K562 (cell line): ENCODE results near the gene GJB6. TPM values are rescaled to one million over a fixed set of nuclear protein-coding genes. Genes with fewer than 3 reads are reported as not detected.

Source experiments
- ATAC-seq: fragments of 200-7000 bp; cut with Tn5 transposase; 3 replicates; pipeline ENCODE4 v1.9.1; 2020; ENCODE audit warnings: moderate library complexity
- BruUV-seq: library from RNA; stranded (reverse); fragments of 400-500 nt; replicated peaks from 2 replicates; lab custom pipeline; 2021; lab: Mats Ljungman, UMichigan
- CTCF ChIA-PET: fragments of 300-600 bp; formaldehyde crosslinking; extraction: SDS; loops from one replicate; lab custom pipeline; 2021; ENCODE audit warnings: low intra/inter-chr PET ratio; lab: Yijun Ruan, JAX
- POLR2A ChIA-PET: fragments of 300-600, 350-650 bp; sonication (Branson Sonifier 250); formaldehyde crosslinking; extraction: SDS; loops from one replicate; lab custom pipeline; 2021; ENCODE audit warnings: antibody characterized with exemption, inconsistent platforms; lab: Yijun Ruan, JAX
- DNase-seq, 4 experiments: peaks; one replicate each; pipeline versions ENCODE4 v3.0.0 to v3.0.0-alpha.2; 2011 to 2018; ENCODE audit warnings: low spot score in 3 of 4, mixed read lengths in 3 of 4; ENCODE audit errors: extremely low read depth in 1 of 4
- FAIRE-seq: peaks from 2 replicates; lab custom pipeline; 2011; peaks lifted over from hg19 to GRCh38; lab: Jason Lieb, UNC
- H2AFZ ChIP-seq: 2 replicates; pipeline ENCODE4 v1.6.0; 2011; ENCODE audit warnings: low read depth, low read length, control low read depth, inconsistent platforms
- H3K27ac ChIP-seq: fragments of 200-600 bp; 3 replicates; pipeline ENCODE4 v1.8.0; 2011; ENCODE audit warnings: low read depth, mild to moderate bottlenecking, control low read depth, inconsistent platforms, low read length, moderate library complexity, mixed read lengths; ENCODE audit errors: extremely low read depth
- H3K27me3 ChIP-seq, 2 experiments: fragments of 300-600 bp in 1 of 2; 2 replicates in 1 of 2; 3 replicates in 1 of 2; pipeline versions ENCODE4 v1.6.0 to v1.8.0; 2011; ENCODE audit warnings: inconsistent platforms in 2 of 2, low read length in 2 of 2, mild to moderate bottlenecking in 1 of 2, mixed read lengths in 1 of 2, moderate library complexity in 1 of 2; ENCODE audit not compliant: control insufficient read depth in 2 of 2, insufficient read depth in 2 of 2
- H3K36me3 ChIP-seq: fragments of 300-600 bp; 3 replicates; pipeline ENCODE4 v1.8.0; 2011; ENCODE audit warnings: mild to moderate bottlenecking, low read length, inconsistent platforms; ENCODE audit not compliant: control insufficient read depth, insufficient read depth
- H3K4me1 ChIP-seq, 2 experiments: fragments of 200-600 bp in 1 of 2; replicated peaks in 1 of 2; 2 replicates in 1 of 2; 3 replicates in 1 of 2; pipeline versions ENCODE4 v1.5.1 to v1.8.0; 2011; ENCODE audit warnings: inconsistent platforms in 2 of 2, low read length in 2 of 2, mild to moderate bottlenecking in 1 of 2, mixed read lengths in 1 of 2, moderate library complexity in 1 of 2; ENCODE audit not compliant: control insufficient read depth in 2 of 2, insufficient read depth in 2 of 2
- H3K4me2 ChIP-seq: 2 replicates; pipeline ENCODE4 v1.6.1; 2011; ENCODE audit warnings: low read length, control low read depth, inconsistent platforms, mixed read lengths; ENCODE audit not compliant: insufficient read depth
- H3K4me3 ChIP-seq: fragments of 200-600 bp; sonication (generic), shearing (Covaris generic); 2 replicates; pipeline ENCODE4 v1.5.1; 2016; ENCODE audit warnings: control low read depth, inconsistent platforms
- H3K79me2 ChIP-seq: fragments of 200-600 bp; 3 replicates; pipeline ENCODE4 v1.8.0; 2011; ENCODE audit warnings: low read length, inconsistent platforms; ENCODE audit not compliant: control insufficient read depth, insufficient read depth
- H3K9ac ChIP-seq, 2 experiments: 2 replicates each; pipeline versions ENCODE4 v1.6.0 to v1.6.1; 2011; ENCODE audit warnings: low read depth in 2 of 2, low read length in 2 of 2, control low read depth in 1 of 2, inconsistent platforms in 1 of 2, mild to moderate bottlenecking in 1 of 2, mixed read lengths in 1 of 2; ENCODE audit not compliant: insufficient read depth in 1 of 2
- H3K9me1 ChIP-seq: one replicate; pipeline ENCODE4 v1.6.0; 2011; ENCODE audit warnings: inconsistent platforms, mild to moderate bottlenecking, low read length, moderate library complexity; ENCODE audit not compliant: control insufficient read depth, insufficient read depth
- H3K9me3 ChIP-seq: replicated peaks from 2 replicates; pipeline ENCODE4 v1.5.1; 2011; ENCODE audit warnings: low read depth, low read length, inconsistent platforms; ENCODE audit not compliant: control insufficient read depth, insufficient read depth
- H4K20me1 ChIP-seq: replicated peaks from 2 replicates; pipeline ENCODE4 v1.6.1; 2011; ENCODE audit warnings: low read length, inconsistent platforms, mixed read lengths; ENCODE audit not compliant: control insufficient read depth, insufficient read depth
- FOXO4 ChIP-seq: fragments of 450-650 bp; formaldehyde crosslinking; IDR thresholded peaks from 2 replicates; pipeline ENCODE4 v1.4.0; 2020; ENCODE audit warnings: mild to moderate bottlenecking, moderate library complexity
- HNRNPLL ChIP-seq: fragments of 200-400 bp; formaldehyde crosslinking; IDR thresholded peaks from 2 replicates; pipeline ENCODE4 v1.6.1; 2017; ENCODE audit warnings: low read length, low read depth, mild to moderate bottlenecking; ENCODE audit not compliant: poor library complexity, severe bottlenecking
- KDM4B ChIP-seq, 2 experiments: fragments of 450-650 bp in 1 of 2; sonication (generic) in 1 of 2; IDR thresholded peaks; 2 replicates each; pipeline ENCODE4 v1.6.1; 2016 to 2017; ENCODE audit warnings: borderline replicate concordance in 2 of 2, antibody characterized with exemption in 1 of 2, low read depth in 1 of 2, mild to moderate bottlenecking in 1 of 2
- MTF1 ChIP-seq: fragments of 250-450 bp; sonication (Bioruptor Pico); IDR thresholded peaks from 2 replicates; pipeline ENCODE4 v1.9.0; 2021; ENCODE audit warnings: moderate library complexity, mild to moderate bottlenecking, inconsistent platforms, borderline replicate concordance
- NONO ChIP-seq, 2 experiments: fragments of 200-400 bp in 1 of 2; fragments of 450-650 bp in 1 of 2; formaldehyde crosslinking in 1 of 2; IDR thresholded peaks; 2 replicates each; pipeline ENCODE4 v1.6.1; 2017; ENCODE audit warnings: low read depth in 2 of 2, mild to moderate bottlenecking in 2 of 2, moderate library complexity in 2 of 2, low read length in 1 of 2
- RBM14 ChIP-seq: fragments of 200-400 bp; formaldehyde crosslinking; IDR thresholded peaks from 2 replicates; pipeline ENCODE4 v1.6.1; 2018; ENCODE audit warnings: low read depth, mild to moderate bottlenecking, low read length, moderate library complexity, borderline replicate concordance; ENCODE audit not compliant: insufficient read depth
- RBM15 ChIP-seq: fragments of 200-400 bp; formaldehyde crosslinking; IDR thresholded peaks from 2 replicates; pipeline ENCODE4 v1.6.1; 2018; ENCODE audit warnings: mild to moderate bottlenecking, low read length, moderate library complexity; ENCODE audit not compliant: insufficient read depth
- TBP ChIP-seq: optimal IDR thresholded peaks from 2 replicates; pipeline ENCODE3; 2011; ENCODE audit warnings: low read depth, low read length, improper control_type of control experiment
- TEAD4 ChIP-seq, 2 experiments: sonication (generic) in 1 of 2; formaldehyde crosslinking in 1 of 2; IDR thresholded peaks; 2 replicates each; pipeline versions ENCODE4 v1.6.1 to v1.8.0; 2012 to 2022; ENCODE audit warnings: borderline replicate concordance in 1 of 2, inconsistent platforms in 1 of 2, low read length in 1 of 2, mild to moderate bottlenecking in 1 of 2, missing genetic modification reagents in 1 of 2
- ZBTB9 ChIP-seq: fragments of 450-650 bp; formaldehyde crosslinking; IDR thresholded peaks from 2 replicates; pipeline ENCODE4 v1.4.0; 2020; ENCODE audit warnings: mild to moderate bottlenecking, moderate library complexity
- ZNF583 ChIP-seq: fragments of 250-450 bp; sonication (Bioruptor Pico); IDR thresholded peaks from 2 replicates; pipeline ENCODE4 v1.4.0; 2020
- WGBS: fragments of 100-300 bp; shearing (Covaris generic); methylation state at CpG from one replicate; pipeline ENCODE4 v1.1.6; 2016; ENCODE audit warnings: low coverage, mixed read lengths; ENCODE audit not compliant: insufficient coverage; ENCODE audit errors: missing lambda C conversion rate; 5-methylcytosine and 5-hydroxymethylcytosine counted together
- in situ Hi-C: fragments of 300-500 bp; cut with MboI; formaldehyde crosslinking; loops from 4 replicates; pipeline ENCODE4 v1.15.0; 2018; ENCODE audit warnings: inconsistent platforms, mixed read lengths
- intact Hi-C: fragments of 100-400 bp; cut with micrococcal nuclease; formaldehyde crosslinking; loops from 2 replicates; pipeline ENCODE4 v1.14.2; 2022
- polyA plus RNA-seq, 8 experiments: library from polyadenylated mRNA; depleted of rRNA in 4 of 8; stranded (reverse) in 5 of 8; unstranded in 3 of 8; fragments of >200 nt; fragmentation: Nextera tagmentation in 2 of 8; fragmentation: Illumina TruSeq in 1 of 8; extraction: Ambion mirVana in 2 of 8; extraction: Trizol in 1 of 8; gene quantifications; 2 replicates each; pipeline versions ENCODE4 v1.2.1 to v1.2.3, GENCODE V29; 2011 to 2014; ENCODE audit warnings: inconsistent platforms in 1 of 8, missing spikeins in 1 of 8
- total RNA-seq, 7 experiments: library from RNA; depleted of rRNA in 6 of 7; stranded (reverse); fragments of >200 nt in 6 of 7; fragmentation: Illumina TruSeq in 2 of 7; extraction: Trizol in 2 of 7; gene quantifications; 2 replicates each; pipeline versions ENCODE4 v1.2.1 to v1.2.3, GENCODE V29; 2011 to 2021; ENCODE audit warnings: low replicate concordance in 1 of 7

Gene GJB6
- total and polyA plus RNA-seq, 9 of the 15 experiments (the other 6 are each of a cell fraction or from before 2014, with no cell fraction given) = not detected

- ChIA-PET CTCF (no interaction called here), POLR2A (no interaction called here)
- DNase-seq = no peak
- H3K9me3 ChIP-seq = no peaks in the 10 kb centered on the region
- no peaks in the 10 kb centered on the region for H3K4me1 ChIP-seq
- in situ Hi-C loops = no loop called here
- no peaks in the 10 kb centered on the region for H3K36me3 ChIP-seq
- no peak for FAIRE-seq
- no peaks in the 10 kb centered on the region for H3K79me2 ChIP-seq
- no peaks in the 10 kb centered on the region for H3K9me1 ChIP-seq
- TF ChIP-seq RBM14 = no peak
- TF ChIP-seq TBP = no peak
- no peak for TF ChIP-seq NONO (IDR thresholded peaks at IDR 0.05; ENCODE audit: low read depth in 2 of 2, low read length in 1 of 2)
- no peak for TF ChIP-seq KDM4B (IDR thresholded peaks at IDR 0.05; ENCODE audit: borderline replicate concordance in 2 of 2, low read depth in 1 of 2)
- H3K9ac ChIP-seq = no peak overlapping the region
- H3K4me3 ChIP-seq = no peak overlapping the region
- peaks cover 0 to 20% of the 10 kb centered on the region in 2 experiments; a peak in 3 of 5 replicates for H3K27me3 ChIP-seq
- no peak overlapping the region for H3K27ac ChIP-seq
- no peak overlapping the region for H2AFZ ChIP-seq
- BruUV-seq = no TSS peak
- intact Hi-C loops = no loop called here
- ATAC-seq = no peak
- WGBS = 4% methylated on average over 5 of the region's 5 CpGs
- no peaks in the 10 kb centered on the region; the same call in 1 of the 2 replicates for H4K20me1 ChIP-seq
- no peak overlapping the region for H3K4me2 ChIP-seq
Observed at GRCh38 chr13:20249913-20250312, 17.8 kb upstream of the GJB6 start.

- ChIA-PET CTCF (no interaction called here), POLR2A (no interaction called here)
- Histone ChIP-seq H3K9me3 (no peaks in the 10 kb centered on the region), H3K27ac (no peak overlapping the region), H3K36me3 (no peaks in the 10 kb centered on the region), H3K4me2 (no peak overlapping the region), H3K4me1 (no peaks in the 10 kb centered on the region), H3K27me3 (peaks cover 0 to 20% of the 10 kb centered on the region in 2 experiments; a peak in 3 of 5 replicates), H4K20me1 (no peaks in the 10 kb centered on the region; the same call in 1 of the 2 replicates), H3K4me3 (no peak overlapping the region), H3K79me2 (no peaks in the 10 kb centered on the region), H3K9ac (no peak overlapping the region), H2AFZ (no peak overlapping the region), H3K9me1 (no peaks in the 10 kb centered on the region)
- ATAC-seq = no peak
- DNase-seq = no peak
- under 1% methylated on average over 8 of the region's 10 CpGs for WGBS
- intact Hi-C loops = no loop called here
- in situ Hi-C loops = no loop called here
- no peak for FAIRE-seq
- TF ChIP-seq ZBTB9 (CRISPR knock-in tag) (no peak), TEAD4 (IDR thresholded peaks at IDR 0.05; ENCODE audit: low read length) (no peak), TEAD4 (CRISPR knock-in tag; IDR thresholded peaks at IDR 0.05; ENCODE audit: borderline replicate concordance) (no peak), MTF1 (CRISPR knock-in tag) (no peak), FOXO4 (CRISPR knock-in tag) (no peak), ZNF583 (CRISPR knock-in tag) (no peak), HNRNPLL (no peak), RBM15 (no peak)
- BruUV-seq = no TSS peak
Observed at GRCh38 chr13:20247963-20248362, 15.8 kb upstream of the GJB6 start.
